ENCODE results near the gene SLU7.
"Not testable (repeated sequence)": the region's sequence is repeated elsewhere in the genome, so short reads cannot be mapped to it uniquely, and the experiment has no call there.

Gene SLU7

DNA sequence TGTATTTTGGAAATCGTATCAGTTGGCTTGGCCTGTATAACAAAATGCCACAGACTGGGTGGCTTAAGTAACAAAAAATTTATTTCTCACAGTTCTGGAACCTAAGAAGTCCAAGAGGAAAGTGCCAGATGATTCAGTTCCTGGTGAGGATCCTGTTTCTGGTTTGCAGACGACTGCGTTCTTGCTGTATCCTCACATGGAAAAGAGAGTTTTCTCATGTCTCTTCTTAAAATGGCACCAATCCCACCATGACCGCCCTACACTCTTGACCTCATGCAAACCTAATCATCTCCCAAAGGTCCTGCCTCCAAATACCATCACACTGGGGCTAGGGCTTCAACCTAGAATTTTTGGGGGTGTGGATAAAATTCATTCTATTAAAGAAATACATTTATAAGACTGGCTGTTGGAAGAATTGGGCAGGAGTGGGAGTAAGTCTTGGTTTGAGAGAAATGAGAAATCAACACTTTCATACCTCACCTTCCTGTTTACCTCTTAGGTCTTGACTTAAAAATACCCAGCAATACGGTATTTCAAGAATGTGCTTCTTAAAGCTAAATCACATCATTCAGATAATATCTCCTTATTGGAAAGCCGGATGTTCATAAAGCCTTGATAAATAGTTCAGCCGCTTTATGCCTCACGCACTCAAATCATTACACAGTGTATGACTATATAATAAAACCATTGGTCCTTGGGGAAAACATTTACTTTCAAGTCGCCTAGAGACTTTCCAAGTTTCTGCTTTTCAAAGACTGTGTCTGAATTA, 31.5 kb upstream of the SLU7 start:
- no peak for DNase-seq (ENCODE audit: low read depth)

DNA sequence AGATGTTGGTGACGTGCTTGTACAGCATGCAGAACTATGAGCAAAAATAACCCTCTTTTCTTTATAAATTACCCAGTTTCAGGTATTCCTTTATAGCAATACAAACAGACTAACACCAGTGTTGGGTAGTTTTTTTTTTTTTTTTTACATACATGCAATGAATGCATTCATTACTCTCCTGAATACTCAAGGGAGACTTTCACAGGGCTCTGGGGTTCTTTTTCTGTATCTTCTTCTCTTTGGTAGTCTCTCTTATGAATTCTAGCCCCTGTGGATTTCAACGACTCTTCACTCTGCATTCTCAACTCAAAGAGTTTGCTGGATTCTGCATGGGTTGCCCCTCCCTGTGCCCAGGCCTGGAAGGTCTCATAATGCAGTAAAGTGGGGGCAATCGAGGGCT, 30.6 kb upstream of the SLU7 start:
- no peak for DNase-seq (ENCODE audit: low read depth)

GRCh38 chr5:160448886-160449285, 30.0 kb upstream of the SLU7 start:
- DNase-seq (ENCODE audit: low read depth), result no peak

DNA sequence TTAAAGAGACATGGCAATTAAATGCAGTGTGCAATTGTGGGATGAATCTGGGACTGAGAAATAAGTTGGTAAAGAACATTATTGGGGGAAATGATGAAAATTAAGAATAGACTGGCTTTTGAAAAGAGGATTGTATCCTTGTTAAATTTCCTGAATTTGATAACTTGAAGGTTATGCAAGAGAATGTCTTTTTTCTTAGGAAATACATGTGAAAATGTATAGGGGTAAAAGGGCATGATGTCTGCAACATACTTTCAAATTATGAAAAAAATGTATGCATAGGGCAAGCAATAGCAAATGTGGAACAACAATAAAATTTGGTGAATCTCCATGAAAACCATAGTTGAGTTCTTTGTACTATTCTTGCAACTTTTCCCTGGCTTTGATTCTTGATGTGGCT, 26.9 kb upstream of the SLU7 start:
- DNase-seq (ENCODE audit: low read depth), result no peak

GRCh38 chr5:160445132-160445531, 26.3 kb upstream of the SLU7 start:
- DNase-seq (ENCODE audit: low read depth), result no peak

- DNase-seq (ENCODE audit: low read depth), result no peak
Measured at GRCh38 chr5:160444407-160444806, 25.5 kb upstream of the SLU7 start.

- DNase-seq (ENCODE audit: low read depth), result no peak
Measured at GRCh38 chr5:160442824-160443431, 24.0 kb upstream of the SLU7 start.

DNA sequence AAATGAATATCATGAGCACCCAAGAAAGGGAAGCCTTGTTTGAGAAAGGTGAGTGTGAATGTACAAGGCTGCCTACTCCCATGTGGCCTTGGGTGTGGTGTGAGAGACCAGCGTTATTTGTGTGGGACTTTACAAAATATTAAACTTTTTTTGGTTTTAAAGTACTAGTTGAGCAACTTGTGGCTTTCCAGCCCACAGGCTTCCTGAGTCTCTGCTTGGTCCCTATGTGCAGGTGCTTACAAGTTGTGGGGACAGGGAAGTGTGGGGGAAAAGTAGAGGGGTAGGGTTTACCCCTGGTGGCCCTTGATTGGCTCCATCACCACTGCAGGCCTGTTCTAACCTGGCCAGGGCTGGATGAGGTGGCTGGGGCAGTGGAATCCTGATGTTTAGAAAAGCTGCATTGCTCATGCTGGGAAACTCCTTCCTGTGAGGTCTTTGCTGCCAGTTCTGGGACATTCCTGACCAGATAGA, 22.5 kb upstream of the SLU7 start:
- DNase-seq (ENCODE audit: low read depth), result no peak

DNA sequence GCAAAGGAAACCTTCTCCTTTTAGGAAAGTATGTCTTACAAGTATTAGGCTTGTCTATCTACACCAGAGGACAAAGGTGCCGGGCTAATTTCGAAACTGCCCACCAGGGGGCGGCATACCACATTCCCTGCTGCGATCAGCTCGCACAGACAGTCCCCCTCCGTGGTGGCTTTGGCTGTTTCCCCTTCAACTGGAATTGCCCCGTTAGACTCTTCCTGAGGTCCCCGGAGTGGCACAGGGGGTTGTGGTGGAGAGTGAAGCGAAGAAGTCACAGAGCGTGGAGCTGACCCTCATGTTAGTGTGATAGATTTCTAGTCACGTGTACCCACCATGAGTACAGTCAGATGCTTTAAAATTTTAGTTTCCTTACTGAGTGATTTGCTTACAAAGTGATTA, 20.3 kb upstream of the SLU7 start:
- peak; percentile 68 for DNase-seq (ENCODE audit: low read depth)

- peak; percentile 31 for DNase-seq (ENCODE audit: low read depth)
Measured at GRCh38 chr5:160438316-160439204, 19.7 kb upstream of the SLU7 start.

DNA sequence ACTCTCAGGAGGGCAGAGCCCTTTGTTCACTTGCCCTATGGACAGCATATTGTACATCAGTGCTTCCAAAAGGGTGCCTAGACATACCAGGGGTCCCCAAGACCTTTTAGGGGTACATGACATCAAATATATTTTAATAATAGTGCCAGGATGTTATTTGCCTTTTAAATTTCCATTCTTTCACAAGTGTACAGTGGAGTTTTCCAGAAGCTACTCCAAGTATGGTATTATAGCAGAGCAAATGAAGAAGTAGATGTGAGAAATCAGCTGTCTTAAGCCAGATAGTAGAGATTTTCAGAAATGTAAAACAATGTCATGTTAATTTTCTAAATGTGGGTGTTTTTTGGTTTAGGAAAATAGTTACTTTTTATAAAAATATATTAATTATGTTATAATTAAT, 18.4 kb upstream of the SLU7 start:
- DNase-seq (ENCODE audit: low read depth), result no peak

- DNase-seq (ENCODE audit: low read depth), result not testable (repeated sequence)
Measured at GRCh38 chr5:160436661-160437060, 17.8 kb upstream of the SLU7 start.

DNA sequence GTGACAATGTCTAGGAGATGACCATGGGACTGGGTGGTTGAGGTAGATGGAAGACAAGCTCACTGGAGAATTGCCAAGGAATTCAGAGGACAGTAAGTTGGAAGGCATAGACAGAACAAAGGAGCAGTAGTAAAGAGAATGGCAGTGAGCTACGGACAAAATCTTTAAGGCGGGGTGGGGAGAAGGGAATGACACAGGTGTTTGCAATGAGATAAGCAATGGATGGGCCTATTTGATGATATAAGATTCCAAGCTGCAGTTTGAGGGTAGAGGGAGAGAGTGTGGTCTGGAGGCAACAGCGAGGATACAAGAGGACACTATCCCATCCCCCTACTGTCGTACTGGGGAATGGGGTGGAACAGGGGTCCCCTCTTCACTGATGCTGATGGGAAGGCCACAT, 17.1 kb upstream of the SLU7 start:
- no peak for DNase-seq (ENCODE audit: low read depth)

DNA sequence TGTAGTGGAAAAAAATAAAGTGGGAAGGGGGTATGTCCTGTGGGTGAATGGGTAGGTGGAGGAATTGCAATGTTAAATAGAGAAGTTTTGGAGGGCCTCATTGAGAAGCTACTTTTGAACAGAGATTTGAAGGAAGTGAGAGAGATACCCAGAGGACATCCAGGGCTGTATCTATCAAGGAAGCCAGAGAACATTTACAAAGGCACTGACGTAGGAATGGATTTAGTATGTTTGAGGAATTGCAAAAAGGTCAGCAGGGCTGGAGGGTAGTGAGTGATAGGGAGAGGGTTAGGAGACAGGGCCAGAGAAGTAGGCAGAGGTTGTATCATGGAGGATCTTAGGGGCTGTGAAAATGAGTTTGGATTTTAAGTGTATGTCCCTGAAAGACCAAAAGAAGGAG, 16.7 kb upstream of the SLU7 start:
- no peak for DNase-seq (ENCODE audit: low read depth)

GRCh38 chr5:160434022-160434531, 15.2 kb upstream of the SLU7 start:
- no peak for DNase-seq (ENCODE audit: low read depth)

DNA sequence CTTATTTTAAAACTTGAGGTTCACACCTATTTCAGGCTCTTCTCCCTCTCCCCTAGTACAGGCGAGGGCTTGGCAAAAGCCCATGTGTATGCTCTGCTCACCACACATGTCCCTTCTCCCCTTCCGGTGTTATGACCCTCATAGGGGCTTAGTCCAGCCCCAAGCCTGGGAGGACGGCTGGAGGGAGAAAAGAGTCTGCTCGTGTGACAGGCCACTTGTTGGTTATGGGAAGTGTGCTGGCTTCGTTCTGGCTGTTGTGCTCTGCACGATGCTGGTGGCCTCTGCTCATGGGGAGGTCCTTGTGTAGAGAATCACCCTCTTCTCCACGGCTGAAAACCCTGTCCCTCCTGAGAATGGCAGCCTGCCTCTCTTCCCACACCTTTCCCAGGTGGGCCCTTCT, 13.9 kb upstream of the SLU7 start:
- no peak for DNase-seq (ENCODE audit: low read depth)

DNA sequence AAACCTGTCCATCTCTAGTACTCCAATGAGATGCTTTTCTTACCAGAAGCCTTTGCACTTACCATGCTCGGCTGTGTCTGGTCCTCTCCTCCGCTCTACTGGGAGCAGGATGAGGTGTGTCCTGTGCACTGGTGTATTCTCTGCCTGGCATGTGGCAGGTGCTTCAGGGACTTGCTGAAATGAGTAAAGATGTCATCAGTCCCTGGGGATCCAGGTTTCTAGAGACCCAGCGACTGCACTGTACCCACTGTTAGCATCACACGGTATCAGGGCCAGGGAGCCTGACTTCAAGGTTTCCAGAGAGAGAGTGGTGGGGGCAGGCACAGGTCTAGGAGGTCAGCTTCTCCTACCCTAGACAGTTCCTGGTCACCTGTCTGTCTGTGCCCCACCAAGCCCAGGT, 13.3 kb upstream of the SLU7 start:
- DNase-seq (ENCODE audit: low read depth), result no peak

DNA sequence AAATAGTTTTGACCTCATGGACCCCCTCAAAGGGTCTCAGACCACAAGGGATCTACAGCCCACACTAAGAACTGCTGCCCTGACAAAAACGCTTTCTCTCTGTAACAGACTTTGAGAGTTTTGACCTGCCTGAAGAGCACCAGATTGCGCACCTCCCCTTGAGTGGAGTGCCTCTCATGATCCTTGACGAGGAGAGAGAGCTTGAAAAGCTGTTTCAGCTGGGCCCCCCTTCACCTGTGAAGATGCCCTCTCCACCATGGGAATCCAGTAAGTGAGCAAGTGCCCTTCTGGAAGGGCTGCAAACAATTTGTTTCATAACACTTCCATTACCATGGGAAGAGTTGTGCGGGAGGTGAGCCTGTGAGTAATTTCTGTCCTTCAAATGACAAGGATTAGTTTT, 8.7 kb upstream of the SLU7 start:
- no peak for DNase-seq (ENCODE audit: low read depth)

- DNase-seq (ENCODE audit: low read depth), result no peak
Measured at GRCh38 chr5:160423099-160423498, 4.2 kb upstream of the SLU7 start.

DNA sequence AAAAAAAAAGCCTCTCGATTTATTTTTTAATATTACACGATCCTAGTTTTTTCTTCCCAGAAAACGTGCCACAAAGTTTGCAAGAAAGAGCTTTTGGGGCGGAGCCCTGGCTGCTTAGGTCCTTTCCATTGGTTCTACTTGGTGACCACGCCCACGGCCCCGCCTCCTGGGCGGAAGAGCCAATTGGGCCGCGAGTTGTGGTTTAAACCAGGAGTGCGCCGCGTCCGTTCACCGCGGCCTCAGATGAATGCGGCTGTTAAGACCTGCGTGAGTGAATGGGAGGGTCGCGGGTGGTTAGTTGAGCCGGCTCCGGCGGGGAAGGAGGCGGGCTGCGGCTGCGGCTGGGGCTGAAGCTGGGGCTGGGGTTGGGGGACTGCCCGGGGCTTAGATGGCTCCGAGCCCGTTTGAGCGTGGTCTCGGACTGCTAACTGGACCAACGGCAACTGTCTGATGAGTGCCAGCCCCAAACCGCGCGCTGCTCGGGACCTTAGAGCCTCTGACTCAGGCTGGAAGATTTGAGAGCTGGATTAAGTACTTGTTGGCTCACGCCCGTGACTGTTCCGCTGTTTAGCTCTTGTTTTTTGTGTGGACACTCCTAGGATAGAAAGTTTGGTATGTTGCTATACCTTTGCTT, 2.9 kb upstream of the SLU7 start, which contains the start of gene PTTG1:
Gene PTTG1, plus strand, starts transcription at position 231 of the 634 bp plus-strand sequence. CDS start 458 bp downstream, outside the sequence.
- peak; percentile 83 for DNase-seq (ENCODE audit: low read depth)

GRCh38 chr5:160420331-160420610, 1.4 kb upstream of the SLU7 start:
- DNase-seq (ENCODE audit: low read depth), result no peak

Data from T-helper 22 cell (primary cell).